ENCODE results near the gene KLHL29. TPM values are rescaled to one million over a fixed set of nuclear protein-coding genes. Genes with fewer than 3 reads are reported as not detected.

The KLHL29 gene
- total RNA-seq, 6 experiments from 2014 or later: 1.2 to 10.2 (median 6.4) TPM

DNA sequence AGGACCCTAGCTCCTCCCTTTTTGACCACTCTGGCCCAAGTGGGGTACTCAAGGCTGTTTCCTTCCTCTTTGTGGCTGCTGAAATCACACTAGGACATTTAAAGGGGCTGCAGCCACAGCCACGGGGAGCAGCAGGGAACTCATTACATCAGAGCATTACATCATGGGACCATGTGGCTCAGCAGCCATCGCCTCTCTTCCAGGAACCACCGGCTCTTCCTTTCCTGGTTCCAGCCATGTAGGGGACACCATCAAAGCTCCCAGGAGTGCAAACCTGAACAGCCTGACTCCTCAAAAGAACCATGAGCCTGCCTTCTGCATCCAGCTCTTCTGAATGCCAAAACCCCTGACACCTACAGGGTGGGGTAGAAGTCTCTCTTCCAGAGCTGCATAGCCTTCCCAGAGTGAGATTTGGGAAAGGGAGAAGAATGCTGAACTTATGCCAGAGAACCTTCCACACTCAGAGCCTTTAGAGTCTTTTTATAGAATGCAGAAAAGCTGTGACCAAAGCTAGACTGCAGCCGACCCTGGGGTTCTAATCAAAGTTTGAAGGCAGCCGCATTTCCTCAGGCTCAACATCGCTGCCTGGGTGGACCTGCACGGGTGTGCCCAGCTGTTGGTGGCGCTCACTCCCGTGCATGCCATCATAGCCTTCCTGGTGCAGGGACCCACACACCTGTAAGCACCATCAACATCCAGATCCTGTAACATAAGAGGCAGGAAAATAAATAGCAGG lies 121.7 kb downstream of the KLHL29 start:
- Histone ChIP-seq H3K36me3 (no peaks in the 10 kb centered on the region), H3K9me3 (no peaks in the 10 kb centered on the region), H3K4me1 (peaks cover 0 to 43% (median 2%) of the 10 kb centered on the region in 4 donors), H3K4me3 (no peak overlapping the region), H3K27me3 (no peaks in the 10 kb centered on the region), H3K27ac (no peak overlapping the region)
- 58% methylated on average over 8 of the region's 9 CpGs for WGBS (ENCODE audit: insufficient coverage, low coverage, low lambda C conversion rate, missing lambda C conversion rate)
- no peak for ATAC-seq
- DNase-seq: peak in 1 of 3 donors; percentile 20
- TF ChIP-seq, protein P1, sequence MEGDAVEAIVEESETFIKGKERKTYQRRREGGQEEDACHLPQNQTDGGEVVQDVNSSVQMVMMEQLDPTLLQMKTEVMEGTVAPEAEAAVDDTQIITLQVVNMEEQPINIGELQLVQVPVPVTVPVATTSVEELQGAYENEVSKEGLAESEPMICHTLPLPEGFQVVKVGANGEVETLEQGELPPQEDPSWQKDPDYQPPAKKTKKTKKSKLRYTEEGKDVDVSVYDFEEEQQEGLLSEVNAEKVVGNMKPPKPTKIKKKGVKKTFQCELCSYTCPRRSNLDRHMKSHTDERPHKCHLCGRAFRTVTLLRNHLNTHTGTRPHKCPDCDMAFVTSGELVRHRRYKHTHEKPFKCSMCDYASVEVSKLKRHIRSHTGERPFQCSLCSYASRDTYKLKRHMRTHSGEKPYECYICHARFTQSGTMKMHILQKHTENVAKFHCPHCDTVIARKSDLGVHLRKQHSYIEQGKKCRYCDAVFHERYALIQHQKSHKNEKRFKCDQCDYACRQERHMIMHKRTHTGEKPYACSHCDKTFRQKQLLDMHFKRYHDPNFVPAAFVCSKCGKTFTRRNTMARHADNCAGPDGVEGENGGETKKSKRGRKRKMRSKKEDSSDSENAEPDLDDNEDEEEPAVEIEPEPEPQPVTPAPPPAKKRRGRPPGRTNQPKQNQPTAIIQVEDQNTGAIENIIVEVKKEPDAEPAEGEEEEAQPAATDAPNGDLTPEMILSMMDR (IDR thresholded peaks at IDR 0.05): no peak
- no peak for TF ChIP-seq POLR2A (IDR thresholded peaks at IDR 0.05)
- intact Hi-C loops (cut with DNase I): no loop called here

- ATAC-seq: peak; percentile 26 to 73 (median 51)
- H3K4me1 ChIP-seq: peaks cover 0 to 43% (median 2%) of the 10 kb centered on the region in 4 donors
- H3K27me3 ChIP-seq: no peaks in the 10 kb centered on the region
- no peak overlapping the region for H3K4me3 ChIP-seq
- H3K27ac ChIP-seq: peak overlapping the region in 1 of 3 donors; percentile 52
- no peaks in the 10 kb centered on the region for H3K36me3 ChIP-seq
- DNase-seq: peak in 1 of 3 donors; percentile 60
- TF ChIP-seq, protein P1 (IDR thresholded peaks at IDR 0.05): no peak
- no peak for TF ChIP-seq POLR2A (IDR thresholded peaks at IDR 0.05)
- intact Hi-C loops (cut with DNase I): no loop called here
- H3K9me3 ChIP-seq: no peaks in the 10 kb centered on the region
- 54% methylated on average over 6 of the region's 15 CpGs for WGBS (ENCODE audit: insufficient coverage, low coverage, low lambda C conversion rate, missing lambda C conversion rate)
These were observed 122.5 kb downstream of the KLHL29 start for GRCh38 chr2:23507267-23508065.

- Histone ChIP-seq H3K4me1 (peaks cover 0 to 37% (median 2%) of the 10 kb centered on the region in 4 donors), H3K9me3 (no peaks in the 10 kb centered on the region), H3K4me3 (no peak overlapping the region), H3K36me3 (no peaks in the 10 kb centered on the region), H3K27ac (peak overlapping the region in 1 of 3 donors; percentile 52), H3K27me3 (no peaks in the 10 kb centered on the region)
- TF ChIP-seq, protein P1 (IDR thresholded peaks at IDR 0.05): no peak
- TF ChIP-seq POLR2A (IDR thresholded peaks at IDR 0.05): no peak
- DNase-seq: peak in 1 of 3 donors; percentile 49
- intact Hi-C loops (cut with DNase I): no loop called here
- WGBS (ENCODE audit: insufficient coverage, low coverage, low lambda C conversion rate, missing lambda C conversion rate): 24% methylated on average over 2 of the region's 3 CpGs
- ATAC-seq: peak in 1 of 4 donors; percentile 31
These were observed 123.0 kb downstream of the KLHL29 start for GRCh38 chr2:23508066-23508390.

DNA sequence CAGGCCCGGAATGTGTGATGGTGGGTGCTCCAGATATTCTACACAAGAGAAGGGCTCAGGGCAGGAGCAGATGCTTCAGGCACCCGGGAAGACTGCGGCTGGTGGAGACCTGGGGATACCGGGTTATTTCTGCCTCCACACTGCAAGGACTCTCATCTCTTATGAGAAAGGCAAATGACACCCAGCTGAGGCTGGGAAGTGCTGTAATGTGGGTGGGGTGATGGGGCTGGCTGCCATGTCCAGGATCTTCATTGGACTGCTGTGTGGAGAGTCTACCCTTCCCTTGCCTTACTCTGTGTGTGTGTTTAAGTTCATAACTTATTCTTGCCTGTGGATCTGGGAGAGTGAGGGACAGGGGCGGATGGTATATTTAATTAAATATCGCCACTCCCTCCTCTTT lies 124.1 kb downstream of the KLHL29 start:
- WGBS (ENCODE audit: insufficient coverage, low coverage, low lambda C conversion rate, missing lambda C conversion rate): 87% methylated on average over 5 of the region's 6 CpGs
- Histone ChIP-seq H3K27me3 (no peaks in the 10 kb centered on the region), H3K36me3 (no peaks in the 10 kb centered on the region), H3K4me1 (peaks cover 0 to 28% (median 0%) of the 10 kb centered on the region in 4 donors), H3K9me3 (no peaks in the 10 kb centered on the region), H3K4me3 (no peak overlapping the region), H3K27ac (no peak overlapping the region)
- intact Hi-C loops (cut with DNase I): no loop called here
- TF ChIP-seq, protein P1 (IDR thresholded peaks at IDR 0.05): no peak
- no peak for TF ChIP-seq POLR2A (IDR thresholded peaks at IDR 0.05)
- peak in 1 of 3 donors; percentile 11 for DNase-seq
- ATAC-seq: no peak
